HepG2 (cell line): ENCODE results near the gene TP63. TPM values are rescaled to one million over a fixed set of nuclear protein-coding genes. Genes with fewer than 3 reads are reported as not detected.

ENCODE experiments used
- ATAC-seq: fragments of 200-7000 bp; cut with Tn5 transposase; 3 replicates; pipeline ENCODE4 v1.9.1; 2020; ENCODE audit warnings: mild to moderate bottlenecking, moderate library complexity
- BruUV-seq: library from RNA; stranded (reverse); fragments of 400-500 nt; replicated peaks from 2 replicates; lab custom pipeline; 2021; lab: Mats Ljungman, UMichigan
- CTCF ChIA-PET: fragments of 300-600 bp; formaldehyde crosslinking; extraction: SDS; loops from one replicate; lab custom pipeline; 2021; ENCODE audit warnings: low total read pairs, inconsistent platforms, low intra/inter-chr PET ratio; lab: Yijun Ruan, JAX
- POLR2A ChIA-PET: fragments of 350-600 bp; sonication (Branson Sonifier 250); formaldehyde crosslinking; loops from one replicate; lab custom pipeline; 2020; ENCODE audit warnings: antibody characterized with exemption, inconsistent platforms; lab: Yijun Ruan, JAX
- DNase-seq: peaks from one replicate; pipeline ENCODE4 v3.0.0-alpha.2; 2015; ENCODE audit warnings: low spot score
- FAIRE-seq: peaks from 3 replicates; lab custom pipeline; 2011; peaks lifted over from hg19 to GRCh38; lab: Jason Lieb, UNC
- H2AFZ ChIP-seq: one replicate; pipeline ENCODE4 v1.6.1; 2011; ENCODE audit warnings: low read length, inconsistent platforms
- H3K27ac ChIP-seq: fragments of 300-600 bp; 3 replicates; pipeline ENCODE4 v1.8.0; 2011; ENCODE audit warnings: mixed run types, mild to moderate bottlenecking, mixed read lengths, low read length, inconsistent platforms; ENCODE audit not compliant: insufficient read depth; ENCODE audit errors: extremely low read length
- H3K27me3 ChIP-seq, 2 experiments: fragments of 200-600 bp in 1 of 2; 2 replicates in 1 of 2; 3 replicates in 1 of 2; pipeline versions ENCODE4 v1.6.0 to v1.8.0; 2011; ENCODE audit warnings: low read length in 2 of 2, mild to moderate bottlenecking in 2 of 2, moderate library complexity in 2 of 2, inconsistent platforms in 1 of 2; ENCODE audit not compliant: insufficient read depth in 2 of 2, control insufficient read depth in 1 of 2
- H3K36me3 ChIP-seq, 2 experiments: fragments of 200-600 bp in 1 of 2; replicated peaks in 1 of 2; 2 replicates in 1 of 2; 3 replicates in 1 of 2; pipeline versions ENCODE4 v1.5.1 to v1.8.0; 2011; ENCODE audit warnings: low read length in 2 of 2, inconsistent platforms in 1 of 2; ENCODE audit not compliant: insufficient read depth in 2 of 2, control insufficient read depth in 1 of 2
- H3K4me1 ChIP-seq: 2 replicates; pipeline ENCODE4 v1.5.1; 2012; ENCODE audit warnings: low read length, inconsistent platforms; ENCODE audit not compliant: insufficient read depth
- H3K4me2 ChIP-seq: 2 replicates; pipeline ENCODE4 v1.6.0; 2011; ENCODE audit warnings: low read depth, low read length, inconsistent platforms
- H3K4me3 ChIP-seq, 3 experiments: fragments of 200-600 bp in 1 of 3; sonication (generic), shearing (Covaris generic) in 1 of 3; replicated peaks in 1 of 3; 2 replicates each; pipeline ENCODE4 v1.5.1; 2011 to 2016; ENCODE audit warnings: low read length in 3 of 3, inconsistent platforms in 2 of 3, low read depth in 2 of 3, mild to moderate bottlenecking in 2 of 3, control low read depth in 1 of 3, mixed read lengths in 1 of 3; ENCODE audit not compliant: insufficient read depth in 1 of 3
- H3K79me2 ChIP-seq: one replicate; pipeline ENCODE4 v1.6.1; 2011; ENCODE audit warnings: low read length, inconsistent platforms; ENCODE audit not compliant: insufficient read depth
- H3K9ac ChIP-seq: 2 replicates; pipeline ENCODE4 v1.6.0; 2011; ENCODE audit warnings: mild to moderate bottlenecking, low read depth, low read length, inconsistent platforms; ENCODE audit not compliant: insufficient read depth
- H3K9me3 ChIP-seq: 2 replicates; pipeline ENCODE4 v1.5.1; 2012; ENCODE audit warnings: mild to moderate bottlenecking, low read length
- H4K20me1 ChIP-seq: 2 replicates; pipeline ENCODE4 v1.6.0; 2011; ENCODE audit warnings: inconsistent platforms, mild to moderate bottlenecking, low read length, moderate library complexity; ENCODE audit not compliant: insufficient read depth
- FIP1L1 ChIP-seq: fragments of 200-400 bp; formaldehyde crosslinking; IDR thresholded peaks from 2 replicates; pipeline ENCODE4 v1.6.1; 2018; ENCODE audit warnings: low read depth, mild to moderate bottlenecking, low read length, moderate library complexity, borderline replicate concordance; ENCODE audit not compliant: insufficient read depth
- HDAC6 ChIP-seq: fragments of 200-600 bp; sonication (generic); IDR thresholded peaks from 2 replicates; pipeline ENCODE4 v1.7.0; 2017; ENCODE audit warnings: mild to moderate bottlenecking, antibody characterized with exemption, low read length, low read depth
- HNRNPL ChIP-seq: fragments of 200-400 bp; formaldehyde crosslinking; IDR thresholded peaks from 2 replicates; pipeline ENCODE4 v1.6.1; 2017; ENCODE audit warnings: mild to moderate bottlenecking, low read depth, low read length
- ZKSCAN8 ChIP-seq: IDR thresholded peaks from 2 replicates; pipeline ENCODE4 v1.6.1; 2016; ENCODE audit warnings: borderline replicate concordance, missing genetic modification reagents, missing compliant biosample characterization
- ZNF224 ChIP-seq: sonication (generic); formaldehyde crosslinking; IDR thresholded peaks from 2 replicates; pipeline ENCODE4 v1.5.0; 2020; ENCODE audit warnings: mild to moderate bottlenecking, missing genetic modification reagents
- WGBS: methylation state at CpG from one replicate; pipeline ENCODE4 v1.1.6; 2017; ENCODE audit warnings: low lambda C conversion rate; 5-methylcytosine and 5-hydroxymethylcytosine counted together
- in situ Hi-C: cut with HindIII; loops from 2 replicates; pipeline ENCODE4 v1.10.0; 2017; ENCODE audit warnings: low pct_unique_long_range_greater_than_20kb; ENCODE audit not compliant: extremely low pct_ligation_motif_present
- intact Hi-C: fragments of 100-400 bp; cut with micrococcal nuclease; formaldehyde crosslinking; loops from one replicate; pipeline ENCODE4 v1.10.0; 2022; ENCODE audit not compliant: unreplicated experiment
- polyA plus RNA-seq, 8 experiments: library from polyadenylated mRNA; depleted of rRNA in 3 of 8; stranded (reverse) in 7 of 8; unstranded in 1 of 8; fragments of >200 nt; fragmentation: Illumina TruSeq in 4 of 8; extraction: Trizol in 4 of 8; gene quantifications; 2 replicates each; pipeline versions ENCODE4 v1.2.1 to v1.2.3, GENCODE V29; 2011 to 2016; ENCODE audit warnings: low read depth in 4 of 8, missing spikeins in 1 of 8, mixed read lengths in 1 of 8; ENCODE audit not compliant: insufficient read depth in 1 of 8
- total RNA-seq, 5 experiments: library from RNA; depleted of rRNA; stranded (reverse); fragments of >200 nt; fragmentation: Illumina TruSeq; extraction: Trizol; gene quantifications; 2 replicates each; pipeline ENCODE4 v1.2.3, GENCODE V29; 2016; ENCODE audit warnings: low read depth in 1 of 5
- TF ChIP-seq, protein P1 (sequence below): fragments of 450-650 bp; IDR thresholded peaks from 2 replicates; pipeline ENCODE4 v1.6.1; 2017; ENCODE audit warnings: mild to moderate bottlenecking
- TF ChIP-seq, protein P2 (sequence below): sonication (generic); formaldehyde crosslinking; IDR thresholded peaks from 2 replicates; pipeline ENCODE4 v1.4.0; 2020; ENCODE audit warnings: missing genetic modification reagents
- TF ChIP-seq, protein P3 (sequence below): sonication (generic); formaldehyde crosslinking; IDR thresholded peaks from 2 replicates; pipeline ENCODE4 v1.5.0; 2020; ENCODE audit warnings: mild to moderate bottlenecking, missing genetic modification reagents, borderline replicate concordance

Gene TP63
- total and polyA plus RNA-seq, 2 of the 13 experiments (the other 11 are each of a cell fraction or from before 2014, with no cell fraction given): not detected

DNA sequence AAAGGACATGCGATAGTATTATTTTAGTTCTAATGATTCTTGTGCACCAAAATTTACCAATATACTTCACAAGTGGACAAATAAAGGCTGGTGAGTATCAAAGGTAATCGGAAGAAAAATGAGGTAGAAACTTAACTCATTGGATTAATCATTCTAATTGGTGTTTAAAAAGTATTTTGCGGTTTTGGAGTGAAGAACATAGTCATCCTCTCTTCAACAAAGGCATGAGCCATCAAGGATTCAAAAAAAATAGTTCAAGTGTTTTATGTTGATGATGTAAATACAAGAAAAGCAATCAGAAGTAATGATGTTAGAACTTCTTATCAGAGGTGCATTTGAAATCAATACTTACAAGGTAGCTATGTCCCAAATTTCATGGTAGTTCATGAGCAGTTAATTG is 268.0 kb downstream of the TP63 start (continued):
- TF ChIP-seq ZKSCAN8 (CRISPR knock-in tag) (no peak), HNRNPL (no peak)

DNA sequence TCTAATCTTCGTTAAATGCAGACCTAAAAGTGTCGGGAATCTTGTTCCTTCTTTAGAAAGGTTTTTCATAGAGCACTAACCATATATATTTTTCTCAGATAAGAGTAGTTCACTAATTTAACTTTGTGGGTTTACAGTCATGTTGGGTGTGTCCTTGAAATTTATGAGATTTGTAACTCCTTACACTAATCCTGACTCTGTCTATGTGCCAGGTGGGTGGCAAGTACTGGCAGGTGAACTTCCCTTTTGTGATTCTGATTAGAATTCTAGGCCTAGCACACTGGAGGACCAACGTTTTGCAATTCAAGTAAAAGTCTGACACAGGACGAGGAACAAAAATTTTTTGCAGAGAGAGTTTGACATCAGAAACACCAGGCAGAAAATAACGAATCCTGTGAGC is 269.4 kb downstream of the TP63 start:
- BruUV-seq: no TSS peak
- no peak for ATAC-seq
- CTCF ChIA-PET: no interaction called here

More for the DNA sequence above, 269.4 kb downstream of the TP63 start:
- no peaks in the 10 kb centered on the region for H3K79me2 ChIP-seq
- no peaks in the 10 kb centered on the region for H4K20me1 ChIP-seq
- in situ Hi-C loops: no loop called here
- WGBS: 22% methylated on average over 5 of the region's 5 CpGs
- no peak overlapping the region for H3K4me2 ChIP-seq
- no peaks in the 10 kb centered on the region for H3K9me3 ChIP-seq
- TF ChIP-seq, protein P1, sequence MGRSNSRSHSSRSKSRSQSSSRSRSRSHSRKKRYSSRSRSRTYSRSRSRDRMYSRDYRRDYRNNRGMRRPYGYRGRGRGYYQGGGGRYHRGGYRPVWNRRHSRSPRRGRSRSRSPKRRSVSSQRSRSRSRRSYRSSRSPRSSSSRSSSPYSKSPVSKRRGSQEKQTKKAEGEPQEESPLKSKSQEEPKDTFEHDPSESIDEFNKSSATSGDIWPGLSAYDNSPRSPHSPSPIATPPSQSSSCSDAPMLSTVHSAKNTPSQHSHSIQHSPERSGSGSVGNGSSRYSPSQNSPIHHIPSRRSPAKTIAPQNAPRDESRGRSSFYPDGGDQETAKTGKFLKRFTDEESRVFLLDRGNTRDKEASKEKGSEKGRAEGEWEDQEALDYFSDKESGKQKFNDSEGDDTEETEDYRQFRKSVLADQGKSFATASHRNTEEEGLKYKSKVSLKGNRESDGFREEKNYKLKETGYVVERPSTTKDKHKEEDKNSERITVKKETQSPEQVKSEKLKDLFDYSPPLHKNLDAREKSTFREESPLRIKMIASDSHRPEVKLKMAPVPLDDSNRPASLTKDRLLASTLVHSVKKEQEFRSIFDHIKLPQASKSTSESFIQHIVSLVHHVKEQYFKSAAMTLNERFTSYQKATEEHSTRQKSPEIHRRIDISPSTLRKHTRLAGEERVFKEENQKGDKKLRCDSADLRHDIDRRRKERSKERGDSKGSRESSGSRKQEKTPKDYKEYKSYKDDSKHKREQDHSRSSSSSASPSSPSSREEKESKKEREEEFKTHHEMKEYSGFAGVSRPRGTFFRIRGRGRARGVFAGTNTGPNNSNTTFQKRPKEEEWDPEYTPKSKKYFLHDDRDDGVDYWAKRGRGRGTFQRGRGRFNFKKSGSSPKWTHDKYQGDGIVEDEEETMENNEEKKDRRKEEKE: no peak
- no peak for TF ChIP-seq HDAC6
- TF ChIP-seq, protein P2, sequence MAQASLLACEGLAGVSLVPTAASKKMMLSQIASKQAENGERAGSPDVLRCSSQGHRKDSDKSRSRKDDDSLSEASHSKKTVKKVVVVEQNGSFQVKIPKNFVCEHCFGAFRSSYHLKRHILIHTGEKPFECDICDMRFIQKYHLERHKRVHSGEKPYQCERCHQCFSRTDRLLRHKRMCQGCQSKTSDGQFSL (CRISPR knock-in tag): no peak
- no peak for TF ChIP-seq FIP1L1
- TF ChIP-seq ZNF224 (CRISPR knock-in tag): no peak
- TF ChIP-seq, protein P3, sequence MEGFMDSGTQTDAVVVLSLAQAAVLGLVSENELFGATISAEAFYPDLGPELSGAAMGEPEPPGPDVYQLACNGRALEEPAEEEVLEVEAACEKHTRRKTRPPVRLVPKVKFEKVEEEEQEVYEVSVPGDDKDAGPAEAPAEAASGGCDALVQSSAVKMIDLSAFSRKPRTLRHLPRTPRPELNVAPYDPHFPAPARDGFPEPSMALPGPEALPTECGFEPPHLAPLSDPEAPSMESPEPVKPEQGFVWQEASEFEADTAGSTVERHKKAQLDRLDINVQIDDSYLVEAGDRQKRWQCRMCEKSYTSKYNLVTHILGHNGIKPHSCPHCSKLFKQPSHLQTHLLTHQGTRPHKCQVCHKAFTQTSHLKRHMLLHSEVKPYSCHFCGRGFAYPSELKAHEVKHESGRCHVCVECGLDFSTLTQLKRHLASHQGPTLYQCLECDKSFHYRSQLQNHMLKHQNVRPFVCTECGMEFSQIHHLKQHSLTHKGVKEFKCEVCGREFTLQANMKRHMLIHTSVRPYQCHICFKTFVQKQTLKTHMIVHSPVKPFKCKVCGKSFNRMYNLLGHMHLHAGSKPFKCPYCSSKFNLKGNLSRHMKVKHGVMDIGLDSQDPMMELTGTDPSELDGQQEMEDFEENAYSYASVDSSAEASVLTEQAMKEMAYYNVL (CRISPR knock-in tag): no peak
- POLR2A ChIA-PET: no interaction called here
- no peak overlapping the region for H3K27ac ChIP-seq
- DNase-seq (no peak), FAIRE-seq (no peak)
- no peak overlapping the region for H3K9ac ChIP-seq
- H3K4me3 ChIP-seq: no peak overlapping the region
- intact Hi-C loops: no loop called here
- H3K27me3 ChIP-seq: no peaks in the 10 kb centered on the region
- H3K4me1 ChIP-seq: 0 out of 2 replicates have a peak, but pooled peaks cover 4% of the 10 kb centered on the region
- no peak overlapping the region for H2AFZ ChIP-seq
- H3K36me3 ChIP-seq: no peaks in the 10 kb centered on the region
